SK-N-SH (cell line): ENCODE results near the gene FBXL22.

Experiments
- RFX5 ChIP-seq: IDR thresholded peaks from 2 replicates; pipeline ENCODE4 v1.6.1; 2012; ENCODE audit warnings: mild to moderate bottlenecking, improper control_type of control experiment, low read length
- TF ChIP-seq, protein P1 (sequence below): fragments of 150-350 bp; IDR thresholded peaks from 2 replicates; pipeline ENCODE4 v1.6.1; 2016; ENCODE audit warnings: mild to moderate bottlenecking, low read depth, low read length
- TF ChIP-seq, protein P2 (sequence below): fragments of 200-600 bp; sonication (generic); IDR thresholded peaks from 2 replicates; pipeline ENCODE4 v1.6.1; 2017; ENCODE audit warnings: antibody characterized with exemption, mild to moderate bottlenecking, moderate library complexity

DNA sequence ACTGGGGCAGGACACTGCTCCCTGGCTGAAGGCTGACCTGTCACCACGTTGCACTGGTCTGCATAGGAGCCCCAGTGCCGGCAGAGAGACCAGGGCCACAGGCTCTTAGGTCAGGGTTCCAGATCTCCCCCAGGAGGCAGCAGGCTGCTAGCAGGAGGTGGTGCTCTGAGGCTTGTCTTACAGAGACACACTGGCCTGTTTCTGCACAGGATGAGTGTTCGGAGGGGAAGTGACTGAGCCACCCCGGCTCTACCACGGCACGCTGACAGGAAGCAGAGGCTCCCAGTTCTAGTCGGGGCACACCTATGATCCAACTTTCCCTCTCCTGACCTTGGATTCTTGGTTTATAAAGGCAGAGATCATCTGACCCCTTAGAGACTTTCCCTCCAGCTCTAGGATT is 8.6 kb downstream of the FBXL22 start:
- TF ChIP-seq, protein P1, sequence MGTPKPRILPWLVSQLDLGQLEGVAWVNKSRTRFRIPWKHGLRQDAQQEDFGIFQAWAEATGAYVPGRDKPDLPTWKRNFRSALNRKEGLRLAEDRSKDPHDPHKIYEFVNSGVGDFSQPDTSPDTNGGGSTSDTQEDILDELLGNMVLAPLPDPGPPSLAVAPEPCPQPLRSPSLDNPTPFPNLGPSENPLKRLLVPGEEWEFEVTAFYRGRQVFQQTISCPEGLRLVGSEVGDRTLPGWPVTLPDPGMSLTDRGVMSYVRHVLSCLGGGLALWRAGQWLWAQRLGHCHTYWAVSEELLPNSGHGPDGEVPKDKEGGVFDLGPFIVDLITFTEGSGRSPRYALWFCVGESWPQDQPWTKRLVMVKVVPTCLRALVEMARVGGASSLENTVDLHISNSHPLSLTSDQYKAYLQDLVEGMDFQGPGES: no peak
- no peak for TF ChIP-seq RFX5
- TF ChIP-seq, protein P2, sequence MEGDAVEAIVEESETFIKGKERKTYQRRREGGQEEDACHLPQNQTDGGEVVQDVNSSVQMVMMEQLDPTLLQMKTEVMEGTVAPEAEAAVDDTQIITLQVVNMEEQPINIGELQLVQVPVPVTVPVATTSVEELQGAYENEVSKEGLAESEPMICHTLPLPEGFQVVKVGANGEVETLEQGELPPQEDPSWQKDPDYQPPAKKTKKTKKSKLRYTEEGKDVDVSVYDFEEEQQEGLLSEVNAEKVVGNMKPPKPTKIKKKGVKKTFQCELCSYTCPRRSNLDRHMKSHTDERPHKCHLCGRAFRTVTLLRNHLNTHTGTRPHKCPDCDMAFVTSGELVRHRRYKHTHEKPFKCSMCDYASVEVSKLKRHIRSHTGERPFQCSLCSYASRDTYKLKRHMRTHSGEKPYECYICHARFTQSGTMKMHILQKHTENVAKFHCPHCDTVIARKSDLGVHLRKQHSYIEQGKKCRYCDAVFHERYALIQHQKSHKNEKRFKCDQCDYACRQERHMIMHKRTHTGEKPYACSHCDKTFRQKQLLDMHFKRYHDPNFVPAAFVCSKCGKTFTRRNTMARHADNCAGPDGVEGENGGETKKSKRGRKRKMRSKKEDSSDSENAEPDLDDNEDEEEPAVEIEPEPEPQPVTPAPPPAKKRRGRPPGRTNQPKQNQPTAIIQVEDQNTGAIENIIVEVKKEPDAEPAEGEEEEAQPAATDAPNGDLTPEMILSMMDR: no peak
